Measurements from ENCODE around the gene PMF1. TPM values are rescaled to one million over a fixed set of nuclear protein-coding genes. Genes with fewer than 3 reads are reported as not detected.

Gene PMF1
- total RNA-seq, 4 donors from 2014 or later: 73.3 to 119 (median 89.9) TPM

- peaks cover 4 to 97% of the 10 kb centered on the region in 2 donors for H3K36me3 ChIP-seq
- DNase-seq (no peak), ATAC-seq (no peak)
- TF ChIP-seq POLR2A (IDR thresholded peaks at IDR 0.05) (no peak), CTCF (IDR thresholded peaks at IDR 0.05 in 4 of 5, conservative IDR thresholded peaks at IDR 0.05 in 1 of 5) (no peak)
- H3K4me3 ChIP-seq: no peak overlapping the region
- no peaks in the 10 kb centered on the region for H3K4me1 ChIP-seq
- intact Hi-C loops (cut with DNase I; ENCODE audit: low total_unique reads): no loop called here
- no peaks in the 10 kb centered on the region for H3K27me3 ChIP-seq
- no peaks in the 10 kb centered on the region for H3K9me3 ChIP-seq
- no peak overlapping the region for H3K27ac ChIP-seq
- in situ Hi-C loops (cut with MboI; ENCODE audit: low sequenced_read_pairs in 4 of 4): no loop called here
Measured at GRCh38 chr1:156263288-156263655, 50.5 kb downstream of the PMF1 start.

GRCh38 chr1:156266051-156266450, 53.2 kb downstream of the PMF1 start:
- Histone ChIP-seq H3K27ac (no peak overlapping the region), H3K4me1 (no peaks in the 10 kb centered on the region), H3K27me3 (no peaks in the 10 kb centered on the region), H3K36me3 (peaks cover 4 to 97% of the 10 kb centered on the region in 2 donors), H3K9me3 (no peaks in the 10 kb centered on the region), H3K4me3 (no peak overlapping the region)
- in situ Hi-C loops (cut with MboI; ENCODE audit: low sequenced_read_pairs in 4 of 4): no loop called here
- ATAC-seq (no peak), DNase-seq (no peak)
- intact Hi-C loops (cut with DNase I; ENCODE audit: low total_unique reads): no loop called here
- TF ChIP-seq POLR2A (IDR thresholded peaks at IDR 0.05) (no peak), CTCF (IDR thresholded peaks at IDR 0.05 in 4 of 5, conservative IDR thresholded peaks at IDR 0.05 in 1 of 5) (no peak)

GRCh38 chr1:156268336-156268735, 55.5 kb downstream of the PMF1 start:
- H3K4me1 ChIP-seq: no peaks in the 10 kb centered on the region
- ATAC-seq (no peak), DNase-seq (no peak)
- no peaks in the 10 kb centered on the region for H3K9me3 ChIP-seq
- intact Hi-C loops (cut with DNase I; ENCODE audit: low total_unique reads): no loop called here
- no peak for TF ChIP-seq CTCF (IDR thresholded peaks at IDR 0.05 in 4 of 5, conservative IDR thresholded peaks at IDR 0.05 in 1 of 5)
- no peak for TF ChIP-seq POLR2A (IDR thresholded peaks at IDR 0.05)
- in situ Hi-C loops (cut with MboI; ENCODE audit: low sequenced_read_pairs in 4 of 4): no loop called here
- peaks cover 8 to 94% of the 10 kb centered on the region in 2 donors for H3K36me3 ChIP-seq
- H3K27me3 ChIP-seq: no peaks in the 10 kb centered on the region
- H3K4me3 ChIP-seq: no peak overlapping the region
- no peak overlapping the region for H3K27ac ChIP-seq

GRCh38 chr1:156270314-156270713, 57.5 kb downstream of the PMF1 start:
- DNase-seq (no peak), ATAC-seq (no peak)
- H3K27ac ChIP-seq: no peak overlapping the region
- no peaks in the 10 kb centered on the region for H3K27me3 ChIP-seq
- H3K4me1 ChIP-seq: no peaks in the 10 kb centered on the region
- H3K9me3 ChIP-seq: no peaks in the 10 kb centered on the region
- peaks cover 16 to 97% of the 10 kb centered on the region in 2 donors for H3K36me3 ChIP-seq
- intact Hi-C loops (cut with DNase I; ENCODE audit: low total_unique reads) (no loop called here), in situ Hi-C loops (cut with MboI; ENCODE audit: low sequenced_read_pairs in 4 of 4) (no loop called here)
- no peak overlapping the region for H3K4me3 ChIP-seq
- TF ChIP-seq CTCF (IDR thresholded peaks at IDR 0.05 in 4 of 5, conservative IDR thresholded peaks at IDR 0.05 in 1 of 5) (no peak), POLR2A (IDR thresholded peaks at IDR 0.05) (no peak)

- H3K4me1 ChIP-seq: peaks cover 16 to 20% of the 10 kb centered on the region in 2 donors
- intact Hi-C loops (cut with DNase I; ENCODE audit: low total_unique reads): no loop called here
- in situ Hi-C loops (cut with MboI; ENCODE audit: low sequenced_read_pairs in 4 of 4): no loop called here
- no peaks in the 10 kb centered on the region for H3K9me3 ChIP-seq
- DNase-seq (no peak), ATAC-seq (no peak)
- H3K27ac ChIP-seq: peak overlapping the region in 1 of 4 donors; percentile 40
- H3K4me3 ChIP-seq: no peak overlapping the region
- H3K27me3 ChIP-seq: no peaks in the 10 kb centered on the region
- peaks cover 12 to 75% of the 10 kb centered on the region in 2 donors for H3K36me3 ChIP-seq
- TF ChIP-seq POLR2A (IDR thresholded peaks at IDR 0.05) (no peak), CTCF (IDR thresholded peaks at IDR 0.05 in 4 of 5, conservative IDR thresholded peaks at IDR 0.05 in 1 of 5) (no peak)
Measured at GRCh38 chr1:156276532-156276931, 63.7 kb downstream of the PMF1 start.

Data from gastrocnemius medialis (tissue), 4 donors.